H9 (cell line): ENCODE results near the gene ANKRD49. TPM values are rescaled to one million over a fixed set of nuclear protein-coding genes. Genes with fewer than 3 reads are reported as not detected.

Experiments used
- DNase-seq: peaks from one replicate; pipeline ENCODE4 v3.0.0-alpha.2; 2017
- H2AFZ ChIP-seq: one replicate; pipeline ENCODE4 v1.6.1; 2013; ENCODE audit warnings: mild to moderate bottlenecking, low read length, control low read depth, moderate library complexity
- H2AK5ac ChIP-seq: 2 replicates; pipeline ENCODE4 v1.6.1; 2013; ENCODE audit warnings: low read length, control low read depth, mixed read lengths; ENCODE audit not compliant: insufficient read length
- H2BK120ac ChIP-seq: one replicate; pipeline ENCODE4 v1.6.1; 2013; ENCODE audit warnings: low read depth, mild to moderate bottlenecking, low read length, control low read depth, inconsistent platforms; ENCODE audit not compliant: poor library complexity, severe bottlenecking
- H2BK12ac ChIP-seq: 2 replicates; pipeline ENCODE4 v1.6.1; 2013; ENCODE audit warnings: low read length, control low read depth, mixed read lengths, low read depth; ENCODE audit not compliant: insufficient read length
- H2BK15ac ChIP-seq: 2 replicates; pipeline ENCODE4 v1.6.1; 2013; ENCODE audit warnings: low read depth, low read length, control low read depth
- H2BK20ac ChIP-seq: one replicate; pipeline ENCODE4 v1.6.1; 2013; ENCODE audit warnings: low read depth, mild to moderate bottlenecking, low read length, control low read depth, inconsistent platforms; ENCODE audit not compliant: poor library complexity, severe bottlenecking
- H2BK5ac ChIP-seq: 2 replicates; pipeline ENCODE4 v1.6.1; 2013; ENCODE audit warnings: low read length, control low read depth, mixed read lengths; ENCODE audit not compliant: insufficient read length
- H3K14ac ChIP-seq: 2 replicates; pipeline ENCODE4 v1.6.1; 2013; ENCODE audit warnings: low read length, control low read depth; ENCODE audit not compliant: insufficient read depth
- H3K18ac ChIP-seq: 2 replicates; pipeline ENCODE4 v1.6.1; 2013; ENCODE audit warnings: low read depth, mild to moderate bottlenecking, mixed read lengths, low read length, control low read depth; ENCODE audit not compliant: insufficient read length
- H3K23ac ChIP-seq: 2 replicates; pipeline ENCODE4 v1.6.1; 2013; ENCODE audit warnings: low read length, control low read depth, mixed read lengths, low read depth; ENCODE audit not compliant: insufficient read length
- H3K23me2 ChIP-seq: 2 replicates; pipeline ENCODE4 v1.6.1; 2013; ENCODE audit warnings: low read depth, mild to moderate bottlenecking, mixed read lengths, low read length, control low read depth; ENCODE audit not compliant: insufficient read length, poor library complexity, severe bottlenecking
- H3K27ac ChIP-seq: 2 replicates; pipeline ENCODE4 v1.5.1; 2013; ENCODE audit warnings: low read length, control low read depth, mixed read lengths, low read depth; ENCODE audit not compliant: insufficient read length
- H3K27me3 ChIP-seq: 2 replicates; pipeline ENCODE4 v1.6.1; 2013; ENCODE audit warnings: low read length, control low read depth, inconsistent platforms; ENCODE audit not compliant: insufficient read depth
- H3K4ac ChIP-seq: 2 replicates; pipeline ENCODE4 v1.6.1; 2013; ENCODE audit warnings: low read depth, mild to moderate bottlenecking, control low read depth, inconsistent platforms, low read length, moderate library complexity
- H3K4me1 ChIP-seq: 2 replicates; pipeline ENCODE4 v1.6.1; 2013; ENCODE audit warnings: low read length, control low read depth, inconsistent platforms; ENCODE audit not compliant: insufficient read depth
- H3K4me2 ChIP-seq: 2 replicates; pipeline ENCODE4 v1.6.1; 2013; ENCODE audit warnings: low read length, control low read depth, mixed read lengths; ENCODE audit not compliant: insufficient read length, insufficient read depth
- H3K56ac ChIP-seq: 2 replicates; pipeline ENCODE4 v1.6.1; 2013; ENCODE audit warnings: low read depth, mild to moderate bottlenecking, mixed read lengths, low read length, control low read depth; ENCODE audit not compliant: insufficient read length
- H3K79me1 ChIP-seq: 2 replicates; pipeline ENCODE4 v1.6.1; 2013; ENCODE audit warnings: low read depth, mild to moderate bottlenecking, moderate library complexity, low read length, control low read depth, inconsistent platforms; ENCODE audit not compliant: insufficient read depth, poor library complexity, severe bottlenecking
- H3K79me2 ChIP-seq: 2 replicates; pipeline ENCODE4 v1.6.1; 2013; ENCODE audit warnings: low read length, control low read depth, inconsistent platforms; ENCODE audit not compliant: insufficient read depth
- H3K9ac ChIP-seq: 2 replicates; pipeline ENCODE4 v1.6.1; 2013; ENCODE audit warnings: low read length, control low read depth, mixed read lengths; ENCODE audit not compliant: insufficient read length; ENCODE audit errors: extremely low read depth
- H3K9me3 ChIP-seq: one replicate; pipeline ENCODE4 v1.6.1; 2013; ENCODE audit warnings: low read depth, low read length, inconsistent platforms; ENCODE audit not compliant: control insufficient read depth
- H3T11ph ChIP-seq: one replicate; pipeline ENCODE4 v1.6.1; 2013; ENCODE audit warnings: mild to moderate bottlenecking, low read length, control low read depth, inconsistent platforms
- H4K20me1 ChIP-seq: one replicate; pipeline ENCODE4 v1.6.1; 2013; ENCODE audit not compliant: control insufficient read depth, insufficient read length, insufficient read depth
- H4K5ac ChIP-seq: 2 replicates; pipeline ENCODE4 v1.6.1; 2013; ENCODE audit warnings: low read depth, mild to moderate bottlenecking, mixed read lengths, low read length, control low read depth; ENCODE audit not compliant: insufficient read length
- H4K8ac ChIP-seq: replicated peaks from 2 replicates; pipeline ENCODE4 v1.6.1; 2013; ENCODE audit warnings: low read length, control low read depth, mixed read lengths, low read depth; ENCODE audit not compliant: insufficient read length
- H4K91ac ChIP-seq: 2 replicates; pipeline ENCODE4 v1.6.1; 2013; ENCODE audit warnings: low read depth, mild to moderate bottlenecking, moderate library complexity, mixed read lengths, low read length, control low read depth; ENCODE audit not compliant: insufficient read length
- H3K27ac Mint-ChIP-seq, 3 experiments: 2 replicates in 2 of 3; 3 replicates in 1 of 3; pipeline ENCODE4 v1.8.0; 2020 to 2021; ENCODE audit warnings: mixed read lengths in 3 of 3, mild to moderate bottlenecking in 1 of 3, moderate library complexity in 1 of 3
- H3K27me3 Mint-ChIP-seq: 2 replicates; pipeline ENCODE4 v1.8.0; 2021; ENCODE audit warnings: low read depth, mild to moderate bottlenecking, moderate library complexity, mixed read lengths
- H3K36me3 Mint-ChIP-seq, 3 experiments: 2 replicates in 2 of 3; 3 replicates in 1 of 3; pipeline ENCODE4 v1.8.0; 2020 to 2021; ENCODE audit warnings: low read depth in 3 of 3, mixed read lengths in 3 of 3; ENCODE audit not compliant: insufficient read depth in 1 of 3
- H3K4me1 Mint-ChIP-seq, 2 experiments: 2 replicates each; pipeline ENCODE4 v1.8.0; 2020; ENCODE audit warnings: mixed read lengths in 2 of 2
- H3K4me3 Mint-ChIP-seq, 2 experiments: 2 replicates in 1 of 2; 3 replicates in 1 of 2; pipeline ENCODE4 v1.8.0; 2020 to 2021; ENCODE audit warnings: mild to moderate bottlenecking in 2 of 2, mixed read lengths in 2 of 2, moderate library complexity in 1 of 2
- H3K9me3 Mint-ChIP-seq, 2 experiments: 2 replicates in 1 of 2; 3 replicates in 1 of 2; pipeline ENCODE4 v1.8.0; 2020; ENCODE audit warnings: mild to moderate bottlenecking in 2 of 2, mixed read lengths in 2 of 2, moderate library complexity in 1 of 2
- CTCF ChIP-seq: fragments of 200-600 bp; sonication (generic); conservative IDR thresholded peaks from 3 replicates; pipeline ENCODE4 v1.8.0; 2021; ENCODE audit warnings: antibody characterized with exemption, mild to moderate bottlenecking
- WGBS: extraction: QIAGEN DNeasy Blood & Tissue Kit; methylation state at CpG from one replicate; pipeline ENCODE4 v1.1.7; 2013; ENCODE audit warnings: missing lambda C conversion rate, low lambda C conversion rate, mixed read lengths; ENCODE audit not compliant: insufficient read length; ENCODE audit errors: extremely low coverage; 5-methylcytosine and 5-hydroxymethylcytosine counted together
- total RNA-seq: library from RNA; stranded (reverse); gene quantifications from 2 replicates; pipeline ENCODE4 v1.2.1, GENCODE V29; 2021

ANKRD49 gene
- total RNA-seq, 1 experiment from 2014 or later, result 13.8 TPM

GRCh38 chr11:94533206-94533605, 39.4 kb downstream of the ANKRD49 start:
- H3K56ac ChIP-seq, result no peak overlapping the region
- Mint-ChIP-seq H3K36me3 (no peaks in the 10 kb centered on the region), H3K27me3 (peaks cover 3% of the 10 kb centered on the region; the same call in 1 of the 2 replicates), H3K9me3 (no peaks in the 10 kb centered on the region), H3K4me1 (no peaks in the 10 kb centered on the region; a peak in 1 of 4 replicates), H3K4me3 (no peak overlapping the region), H3K27ac (no peak overlapping the region)
- no peak overlapping the region for H4K91ac ChIP-seq
- no peaks in the 10 kb centered on the region for H3K9me3 ChIP-seq
- no peak overlapping the region for H3K9ac ChIP-seq
- no peaks in the 10 kb centered on the region for H3K79me1 ChIP-seq
- H2AFZ ChIP-seq, result no peak overlapping the region
- H3K23ac ChIP-seq, result no peak overlapping the region
- H2BK12ac ChIP-seq, result no peak overlapping the region
- no peaks in the 10 kb centered on the region for H3K79me2 ChIP-seq
- no peak overlapping the region for H3K14ac ChIP-seq
- DNase-seq, result no peak
- no peak overlapping the region for H3K4ac ChIP-seq
- H4K20me1 ChIP-seq, result no peaks in the 10 kb centered on the region
- H2BK15ac ChIP-seq, result no peak overlapping the region
- no peak overlapping the region for H3K4me2 ChIP-seq
- no peak overlapping the region for H2BK20ac ChIP-seq
- no CpG with 5 or more reads among the region's 1 CpG for WGBS
- H3K27ac ChIP-seq, result no peak overlapping the region
- H4K5ac ChIP-seq, result no peak overlapping the region
- H4K8ac ChIP-seq, result no peak overlapping the region
- H3K23me2 ChIP-seq, result no peaks in the 10 kb centered on the region
- no peaks in the 10 kb centered on the region for H3K4me1 ChIP-seq
- H2AK5ac ChIP-seq, result no peak overlapping the region
- H3T11ph ChIP-seq, result no peak overlapping the region
- no peaks in the 10 kb centered on the region for H3K27me3 ChIP-seq
- TF ChIP-seq CTCF, result no peak
- H3K18ac ChIP-seq, result no peak overlapping the region
- H2BK5ac ChIP-seq, result no peak overlapping the region
- H2BK120ac ChIP-seq, result no peak overlapping the region
